NCI-H524 treated with DMSO at 0.1 percent for 48 hours (cell line): ENCODE measurements around the gene MYLK.
"Not testable (repeated sequence)": the region's sequence is repeated elsewhere in the genome, so short reads cannot be mapped to it uniquely, and the experiment has no call there.

Experiments used
- DNase-seq: peaks from one replicate; lab custom pipeline; 2025; lab: John Stamatoyannopoulos, UW

MYLK gene

DNA sequence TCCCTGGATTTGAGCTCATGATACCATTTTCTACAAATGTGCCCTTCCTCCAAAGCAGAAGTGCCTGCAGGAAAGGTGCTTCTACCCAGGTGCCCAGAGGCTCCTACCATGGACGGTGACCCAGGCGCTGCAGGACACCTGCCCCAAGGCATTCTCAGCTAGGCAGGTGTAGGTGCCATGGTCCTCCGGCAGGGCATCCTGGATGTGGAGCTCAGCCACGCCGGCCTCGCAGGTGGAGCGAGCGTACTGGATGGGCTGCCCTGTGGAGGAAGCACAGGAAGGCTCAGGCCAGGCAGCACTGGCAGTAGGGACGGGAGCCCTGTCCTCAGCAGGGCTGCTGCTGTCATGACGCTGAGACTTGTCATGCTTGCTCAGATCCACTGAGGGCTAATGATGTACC, 162.1 kb downstream of the MYLK start:
- no peak for DNase-seq

DNA sequence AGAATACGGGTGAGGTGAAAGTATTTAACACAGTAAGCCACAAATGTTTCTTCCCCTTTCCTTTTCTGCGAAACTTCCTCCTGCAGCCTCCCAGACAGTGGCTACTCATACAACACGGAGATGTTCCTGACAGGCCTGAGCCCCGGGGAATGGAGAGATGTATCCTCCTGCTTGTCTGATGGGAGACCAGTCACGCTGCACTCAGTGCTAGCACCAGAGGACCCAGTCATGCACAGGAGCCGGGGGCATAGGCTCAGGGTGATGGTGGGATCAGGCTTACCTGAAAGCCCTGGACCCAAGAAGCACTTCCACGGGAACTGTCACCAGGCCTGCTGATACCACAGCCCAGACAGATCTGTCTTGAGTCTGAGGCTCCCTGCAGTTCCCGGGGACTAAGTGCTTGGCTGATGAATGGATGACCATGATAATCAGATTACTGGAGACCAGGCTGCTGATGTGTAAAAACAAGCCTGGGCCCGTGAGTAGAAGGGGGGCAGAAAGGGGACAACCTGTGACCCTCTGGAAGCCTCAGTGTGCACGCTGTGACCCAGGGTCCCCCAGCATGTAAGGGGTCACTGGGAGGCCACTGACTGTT, 162.9 kb downstream of the MYLK start:
- DNase-seq = not testable (repeated sequence)

DNA sequence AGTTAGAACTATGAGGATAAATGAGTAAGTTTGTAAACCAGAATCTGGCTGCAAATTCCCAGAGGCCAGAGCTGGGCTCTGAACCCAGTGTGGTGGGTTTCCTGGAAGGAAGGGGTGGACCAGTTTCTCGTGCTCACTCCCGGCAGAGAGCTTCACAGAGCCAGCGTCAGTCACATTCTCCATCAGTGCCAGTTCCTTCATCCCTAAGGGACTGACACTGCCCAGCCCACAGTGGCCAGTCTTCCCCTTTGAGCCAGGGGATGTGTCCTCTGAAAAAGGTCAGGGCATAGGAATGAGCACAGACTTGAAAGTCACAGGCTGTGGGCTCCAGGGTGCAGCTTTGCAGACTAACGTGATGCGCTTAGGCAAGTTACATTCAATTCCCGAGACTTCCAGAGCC, 163.5 kb downstream of the MYLK start:
- no peak for DNase-seq

DNA sequence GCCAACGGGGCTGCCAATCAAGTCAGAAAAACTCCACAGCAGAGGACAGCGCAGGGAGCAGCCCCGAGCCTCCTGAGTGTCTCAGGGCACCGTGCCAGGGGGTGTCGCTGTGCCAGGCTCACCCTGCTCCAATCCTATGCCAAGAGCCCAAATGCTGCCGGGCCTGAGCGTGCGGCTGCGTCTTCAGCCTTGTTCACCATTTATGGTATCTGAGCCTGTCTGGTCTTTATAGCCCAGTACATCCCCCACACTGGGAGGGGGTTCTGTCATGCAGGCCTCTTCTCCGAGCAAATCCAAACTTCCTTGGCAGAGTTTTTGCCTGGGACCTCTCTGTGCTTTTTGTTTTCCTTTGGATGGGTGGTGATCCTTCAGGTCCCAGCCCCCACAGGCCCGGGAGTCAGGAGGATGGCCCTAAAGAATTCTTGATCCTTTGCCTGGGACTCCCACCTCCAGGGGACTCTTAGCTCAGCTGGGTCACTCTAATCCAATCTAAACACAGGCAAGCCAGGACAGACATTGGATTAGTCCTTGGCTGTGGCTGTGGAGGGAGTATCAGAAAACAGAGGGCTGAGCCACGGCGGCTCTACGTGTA, 164.2 kb downstream of the MYLK start:
- no peak for DNase-seq

- peak; percentile 24 for DNase-seq
Observed at GRCh38 chr3:123719061-123719756, 164.9 kb downstream of the MYLK start.

DNA sequence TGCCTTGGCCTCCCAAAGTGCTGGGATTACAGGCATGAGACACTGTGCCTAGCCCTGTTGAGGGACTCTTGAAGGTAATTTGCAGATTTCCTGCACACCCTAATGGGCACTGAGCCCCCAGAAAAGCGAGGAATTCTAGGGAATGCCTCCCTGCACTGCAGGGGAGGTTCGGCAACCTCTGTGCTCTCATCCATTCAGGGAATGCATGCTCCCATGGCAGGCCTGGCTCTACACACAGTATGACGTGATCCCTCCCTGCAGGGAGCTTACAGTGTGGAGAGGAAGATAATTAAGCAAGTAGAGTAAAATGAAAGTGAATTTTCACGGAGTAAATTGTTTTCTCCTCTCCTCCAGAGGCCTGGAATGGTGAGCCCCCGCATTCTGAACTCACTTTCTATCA, 166.0 kb downstream of the MYLK start:
- DNase-seq = no peak

GRCh38 chr3:123717451-123717850, 166.7 kb downstream of the MYLK start:
- not testable (repeated sequence) for DNase-seq

GRCh38 chr3:123716411-123716810, 167.7 kb downstream of the MYLK start:
- no peak for DNase-seq

- DNase-seq = no peak
Observed at GRCh38 chr3:123713211-123713610, 170.9 kb downstream of the MYLK start.

- DNase-seq = no peak
Observed at GRCh38 chr3:123712077-123712860, 171.9 kb downstream of the MYLK start.

DNA sequence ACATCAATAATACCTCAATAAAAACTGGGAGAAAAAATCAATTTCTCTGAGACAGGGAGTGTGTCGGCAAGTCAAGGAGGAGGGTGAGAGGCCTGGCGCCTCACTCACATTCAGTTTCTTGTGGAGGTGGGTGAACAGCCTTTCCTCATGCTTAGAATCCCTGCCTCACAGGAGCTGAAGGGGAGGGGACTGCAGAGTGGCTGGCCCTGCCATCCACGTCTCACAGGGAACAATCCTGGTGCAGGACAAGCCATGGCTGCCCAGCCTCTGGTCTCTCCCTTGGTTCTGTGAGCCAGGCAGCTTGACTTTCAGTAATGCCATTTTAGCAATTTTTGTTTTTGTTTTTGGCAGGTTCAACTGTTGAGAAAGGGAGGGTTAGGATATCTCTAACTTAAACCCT, 172.8 kb downstream of the MYLK start:
- no peak for DNase-seq

DNA sequence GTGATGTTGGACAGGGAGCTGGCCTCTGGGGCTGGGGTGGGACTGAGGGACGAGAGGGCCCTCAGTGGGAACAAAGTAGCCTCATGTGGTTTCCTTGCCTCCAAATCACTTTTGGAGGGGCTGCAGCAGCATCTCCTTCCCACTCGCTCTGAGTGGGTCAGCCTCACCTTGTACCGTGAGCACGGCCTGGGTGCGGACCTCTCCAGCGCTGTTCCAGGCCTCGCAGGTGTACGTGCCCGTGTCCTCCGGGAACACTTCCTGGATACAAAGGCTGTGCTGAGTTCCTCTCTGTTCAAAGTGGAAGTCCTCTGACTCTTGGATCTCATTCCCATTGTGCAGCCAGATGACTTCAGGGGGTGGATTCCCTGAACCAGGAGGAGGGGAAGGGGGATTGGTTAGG, 175.6 kb downstream of the MYLK start:
- DNase-seq = no peak

- DNase-seq = not testable (repeated sequence)
Observed at GRCh38 chr3:123707641-123708040, 176.5 kb downstream of the MYLK start.

DNA sequence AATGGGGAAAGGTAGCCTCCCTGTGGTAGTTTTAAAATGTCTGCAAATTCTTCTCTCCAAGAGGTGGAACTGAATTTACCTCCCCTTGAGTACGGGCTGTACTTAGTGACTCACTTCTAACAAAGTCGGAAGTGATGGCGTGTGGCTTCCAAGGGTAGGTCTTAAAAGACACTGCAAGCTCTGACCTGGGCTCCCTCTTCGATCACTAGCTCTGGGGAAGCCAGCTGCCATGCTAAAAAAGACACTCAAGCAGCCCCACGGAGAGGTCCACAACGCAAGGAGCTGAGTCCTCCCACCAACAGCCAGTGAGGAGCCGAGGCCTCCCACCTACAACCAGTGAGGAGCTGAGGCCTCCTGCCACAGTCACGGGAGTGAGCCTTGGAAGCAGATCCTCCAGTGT, 177.3 kb downstream of the MYLK start:
- DNase-seq = no peak

DNA sequence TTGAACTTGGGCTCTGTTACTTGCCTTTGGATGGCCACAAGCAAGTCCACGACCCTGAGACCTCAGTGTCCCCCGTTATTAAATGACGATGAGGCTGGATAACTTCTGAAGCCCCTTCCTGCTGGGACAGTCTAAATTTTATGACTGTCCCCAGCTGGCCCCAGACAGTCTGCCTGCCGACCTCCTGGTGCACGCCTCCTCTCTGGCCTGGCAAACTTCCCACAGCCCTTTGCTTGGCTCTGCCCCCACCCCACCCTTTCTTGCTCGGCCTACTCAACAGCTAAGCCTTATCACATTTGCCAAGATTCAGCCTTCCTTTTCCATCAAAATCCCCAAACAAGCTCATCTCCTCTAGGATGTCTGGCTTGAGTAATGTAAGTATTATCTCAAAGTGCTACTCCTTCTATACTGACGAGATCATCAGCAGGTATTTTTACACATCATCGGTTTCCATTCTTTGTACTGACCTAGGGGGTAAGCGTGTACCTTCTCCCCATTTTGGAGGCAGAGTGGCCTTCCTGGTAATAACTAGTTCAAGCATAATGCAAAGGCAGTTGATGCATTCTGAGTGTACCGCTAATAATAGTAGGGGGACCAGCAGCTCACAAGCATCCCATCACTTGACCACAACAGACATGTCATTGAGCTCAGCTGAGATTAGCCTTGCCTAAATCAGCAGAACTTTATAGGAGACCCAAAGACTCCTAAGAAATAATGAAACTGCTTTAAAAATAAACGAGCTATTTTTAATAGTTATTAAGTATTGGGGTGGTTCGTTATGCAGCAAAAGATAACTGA, 178.4 kb downstream of the MYLK start:
- DNase-seq = no peak

DNA sequence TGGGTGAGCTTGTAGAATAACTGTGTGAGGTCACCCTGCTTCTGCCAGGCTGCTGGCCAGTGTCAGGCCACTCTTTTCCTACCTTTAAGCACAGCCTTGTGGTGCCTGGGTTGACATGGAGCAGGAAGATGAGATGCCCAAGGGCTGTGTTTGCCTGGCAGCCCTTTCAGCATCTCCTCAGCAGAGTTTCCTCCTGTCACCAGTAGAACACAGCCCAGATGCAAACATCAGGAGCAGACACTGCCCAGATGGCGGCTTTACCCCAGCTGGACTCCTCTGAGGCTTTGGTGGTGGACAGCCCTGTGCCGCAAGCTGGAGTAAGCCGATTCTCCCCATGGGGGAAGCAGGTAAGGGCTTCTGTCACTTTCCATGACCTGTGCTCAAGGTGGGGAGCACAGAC, 180.5 kb downstream of the MYLK start:
- DNase-seq = not testable (repeated sequence)

DNA sequence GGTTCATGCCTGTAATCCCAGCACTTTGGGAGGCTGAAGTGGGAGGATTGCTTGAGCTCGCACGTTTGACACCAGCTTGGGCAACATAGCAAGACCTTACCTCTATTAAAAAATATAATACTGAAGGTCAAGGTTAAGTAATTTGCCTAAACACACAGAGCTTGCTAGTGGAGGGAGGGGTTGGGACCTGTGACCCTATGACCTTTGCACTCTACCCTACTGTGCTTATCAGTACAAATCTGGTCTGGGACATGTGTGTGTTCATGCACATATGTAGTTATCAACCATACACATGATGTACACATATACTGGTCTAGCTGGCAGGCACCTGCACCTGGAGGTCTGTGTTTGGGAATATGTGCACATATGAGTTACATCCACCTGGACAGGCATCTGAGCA, 181.4 kb downstream of the MYLK start:
- no peak for DNase-seq

DNA sequence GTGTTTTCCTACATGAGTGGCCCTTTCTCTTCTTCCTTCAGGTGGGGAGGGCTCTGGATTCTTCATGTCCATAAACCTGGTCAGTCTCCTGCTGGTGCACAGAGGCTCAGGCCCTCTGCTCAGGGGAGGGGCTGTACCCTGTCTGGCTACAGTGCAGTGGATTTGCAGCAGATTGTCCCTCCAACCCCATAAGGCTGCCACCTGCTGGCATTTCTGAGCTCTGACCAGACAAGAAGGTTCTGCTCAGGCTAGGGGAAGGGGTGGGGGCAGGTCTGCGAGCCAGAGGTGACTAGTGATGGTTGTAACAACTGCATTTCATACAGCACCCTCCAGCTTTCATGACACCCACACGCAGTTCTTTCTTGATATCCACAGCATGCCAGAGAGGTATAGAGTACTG, 182.1 kb downstream of the MYLK start:
- peak; percentile 61 for DNase-seq

- DNase-seq = no peak
Observed at GRCh38 chr3:123700791-123701722, 183.1 kb downstream of the MYLK start.

- DNase-seq = no peak
Observed at GRCh38 chr3:123698813-123699212, 185.3 kb downstream of the MYLK start.

GRCh38 chr3:123696808-123697207, 187.3 kb downstream of the MYLK start:
- DNase-seq = no peak
